ENCODE results near the gene LTBP4.

- TF ChIP-seq CTCF (IDR thresholded peaks at IDR 0.05): no peak
- no peak for TF ChIP-seq ZFX (IDR thresholded peaks at IDR 0.05; ENCODE audit: borderline replicate concordance)
Measured at GRCh38 chr19:40650749-40651305, 49.7 kb downstream of the LTBP4 start.
